ENCODE results near the gene MRPL20. TPM values are rescaled to one million over a fixed set of nuclear protein-coding genes. Genes with fewer than 3 reads are reported as not detected.

Gene MRPL20
- total and polyA plus RNA-seq, 2 donors = 119 to 140 TPM

- Histone ChIP-seq H3K27ac (ENCODE audit: low read depth in 1 of 2, low read length in 1 of 2) (no peak overlapping the region), H3K9me3 (ENCODE audit: control insufficient read depth in 2 of 2, insufficient read depth in 1 of 2, low read length in 1 of 2) (peaks cover 0 to 4% of the 10 kb centered on the region in 2 donors), H3K36me3 (ENCODE audit: control insufficient read depth in 2 of 2, insufficient read depth in 2 of 2, low read length in 1 of 2) (no peaks in the 10 kb centered on the region), H3K4me3 (ENCODE audit: low read length in 2 of 2) (no peak overlapping the region), H3K4me1 (ENCODE audit: control insufficient read depth in 2 of 2, insufficient read depth in 2 of 2, low read length in 2 of 2) (peaks cover 0 to 12% of the 10 kb centered on the region in 2 donors), H3K27me3 (ENCODE audit: control insufficient read depth in 2 of 2, insufficient read depth in 1 of 2, low read length in 1 of 2) (peaks cover 64 to 74% of the 10 kb centered on the region in 2 donors)
- WGBS = 34% methylated on average over 5 of the region's 5 CpGs
- DNase-seq (ENCODE audit: low read depth in 6 of 9, low spot score in 9 of 9) = no peak
Observed at GRCh38 chr1:1352786-1353388, 54.2 kb downstream of the MRPL20 start.

Other genes with a start within 250 kb of the MRPL20 start
- 0.14 TPM for gene TTLL10, start 233.4 kb downstream of the MRPL20 start, total RNA-seq
- gene TTLL10, start 233.4 kb downstream of the MRPL20 start, polyA plus RNA-seq = 0.27 TPM
- 4.2 TPM for gene TNFRSF18, start 200.7 kb downstream of the MRPL20 start, total RNA-seq
- gene TNFRSF18, start 200.7 kb downstream of the MRPL20 start, polyA plus RNA-seq = 29.9 TPM
- gene TNFRSF4, start 193.1 kb downstream of the MRPL20 start, total RNA-seq = 12.7 TPM
- gene TNFRSF4, start 193.1 kb downstream of the MRPL20 start, polyA plus RNA-seq = 18.8 TPM
- 37.6 TPM for gene SDF4, start 175.3 kb downstream of the MRPL20 start, total RNA-seq
- 79.1 TPM for gene SDF4, start 175.3 kb downstream of the MRPL20 start, polyA plus RNA-seq
- 16.3 TPM for gene B3GALT6, start 175.1 kb downstream of the MRPL20 start, total RNA-seq
- 11.8 TPM for gene B3GALT6, start 175.1 kb downstream of the MRPL20 start, polyA plus RNA-seq
- gene C1QTNF12, start 160.6 kb downstream of the MRPL20 start, total RNA-seq = 2.1 TPM
- gene C1QTNF12, start 160.6 kb downstream of the MRPL20 start, polyA plus RNA-seq = 3.4 TPM
- gene UBE2J2, start 133.4 kb downstream of the MRPL20 start, total RNA-seq = 34.7 TPM
- gene UBE2J2, start 133.4 kb downstream of the MRPL20 start, polyA plus RNA-seq = 67.1 TPM
- 1.7 TPM for gene SCNN1D, start 126.9 kb downstream of the MRPL20 start, total RNA-seq
- 12.5 TPM for gene SCNN1D, start 126.9 kb downstream of the MRPL20 start, polyA plus RNA-seq
- 15.5 TPM for gene ACAP3, start 99.4 kb downstream of the MRPL20 start, total RNA-seq
- gene ACAP3, start 99.4 kb downstream of the MRPL20 start, polyA plus RNA-seq = 58.8 TPM
- 12.5 TPM for gene PUSL1, start 98.7 kb downstream of the MRPL20 start, total RNA-seq
- gene PUSL1, start 98.7 kb downstream of the MRPL20 start, polyA plus RNA-seq = 10.0 TPM
- 60.8 TPM for gene INTS11, start 82.6 kb downstream of the MRPL20 start, total RNA-seq
- 216 TPM for gene INTS11, start 82.6 kb downstream of the MRPL20 start, polyA plus RNA-seq
- 8.5 TPM for gene CPTP, start 82.5 kb downstream of the MRPL20 start, total RNA-seq
- 10.3 TPM for gene CPTP, start 82.5 kb downstream of the MRPL20 start, polyA plus RNA-seq
- 0.19 TPM for gene TAS1R3, start 76.0 kb downstream of the MRPL20 start, total RNA-seq
- gene TAS1R3, start 76.0 kb downstream of the MRPL20 start, polyA plus RNA-seq = 0.37 TPM
- gene DVL1, start 57.9 kb downstream of the MRPL20 start, total RNA-seq = 19.6 TPM
- gene DVL1, start 57.9 kb downstream of the MRPL20 start, polyA plus RNA-seq = 40.9 TPM
- 2.7 TPM for gene MXRA8, start 48.7 kb downstream of the MRPL20 start, total RNA-seq
- gene MXRA8, start 48.7 kb downstream of the MRPL20 start, polyA plus RNA-seq = 9.6 TPM
- gene AURKAIP1, start 32.1 kb downstream of the MRPL20 start, total RNA-seq = 96.2 TPM
- gene AURKAIP1, start 32.1 kb downstream of the MRPL20 start, polyA plus RNA-seq = 116 TPM
- gene CCNL2, start 8.0 kb downstream of the MRPL20 start, total RNA-seq = 73.8 TPM
- gene CCNL2, start 8.0 kb downstream of the MRPL20 start, polyA plus RNA-seq = 340 TPM
- gene ANKRD65, start 14.0 kb upstream of the MRPL20 start, total RNA-seq = 7.9 TPM
- gene ANKRD65, start 14.0 kb upstream of the MRPL20 start, polyA plus RNA-seq = 16.0 TPM
- gene VWA1, start 28.4 kb upstream of the MRPL20 start, total RNA-seq = 5.1 TPM
- gene VWA1, start 28.4 kb upstream of the MRPL20 start, polyA plus RNA-seq = 16.8 TPM
- 0.24 TPM for gene ATAD3C, start 42.4 kb upstream of the MRPL20 start, total RNA-seq
- 2.8 TPM for gene ATAD3C, start 42.4 kb upstream of the MRPL20 start, polyA plus RNA-seq
- 14.9 TPM for gene ATAD3B, start 64.5 kb upstream of the MRPL20 start, total RNA-seq
- gene ATAD3B, start 64.5 kb upstream of the MRPL20 start, polyA plus RNA-seq = 58.9 TPM
- gene ATAD3A, start 104.9 kb upstream of the MRPL20 start, total RNA-seq = 20.2 TPM
- 17.5 TPM for gene ATAD3A, start 104.9 kb upstream of the MRPL20 start, polyA plus RNA-seq
- gene TMEM240, start 133.3 kb upstream of the MRPL20 start, total RNA-seq = 0.42 TPM
- gene TMEM240, start 133.3 kb upstream of the MRPL20 start, polyA plus RNA-seq = 2.8 TPM
- gene SSU72, start 167.6 kb upstream of the MRPL20 start, total RNA-seq = 47.8 TPM
- 109 TPM for gene SSU72, start 167.6 kb upstream of the MRPL20 start, polyA plus RNA-seq
- 0.24 TPM for gene FNDC10, start 192.8 kb upstream of the MRPL20 start, total RNA-seq
- gene FNDC10, start 192.8 kb upstream of the MRPL20 start, polyA plus RNA-seq = 0.80 TPM
- gene MIB2, start 208.2 kb upstream of the MRPL20 start, total RNA-seq = 34.9 TPM
- gene MIB2, start 208.2 kb upstream of the MRPL20 start, polyA plus RNA-seq = 160 TPM
- gene MMP23B, start 224.9 kb upstream of the MRPL20 start, total RNA-seq = 4.1 TPM
- gene MMP23B, start 224.9 kb upstream of the MRPL20 start, polyA plus RNA-seq = 2.7 TPM

Measured in thymus (tissue), 11 donors.